Ectodermal cell (in vitro differentiated cells): ENCODE data around the gene CEP350.

Experiments
- H3K27ac ChIP-seq: 2 replicates; pipeline ENCODE4 v1.7.0; 2013; ENCODE audit warnings: mild to moderate bottlenecking, low read depth, low read length; ENCODE audit not compliant: insufficient read depth, poor library complexity, severe bottlenecking
- H3K27me3 ChIP-seq: 2 replicates; pipeline ENCODE4 v1.7.0; 2013; ENCODE audit warnings: mild to moderate bottlenecking, low read length; ENCODE audit not compliant: insufficient read depth, control insufficient read depth, poor library complexity, severe bottlenecking
- H3K36me3 ChIP-seq: one replicate; pipeline ENCODE4 v1.7.0; 2013; ENCODE audit warnings: low read length; ENCODE audit not compliant: control insufficient read depth, insufficient read depth
- H3K4me1 ChIP-seq: one replicate; pipeline ENCODE4 v1.7.0; 2013; ENCODE audit warnings: low read length; ENCODE audit not compliant: control insufficient read depth, insufficient read depth
- H3K4me3 ChIP-seq: 2 replicates; pipeline ENCODE4 v1.7.0; 2013; ENCODE audit warnings: low read depth, low read length, control low read depth; ENCODE audit not compliant: insufficient read depth
- H3K9me3 ChIP-seq: 2 replicates; pipeline ENCODE4 v1.7.0; 2013; ENCODE audit warnings: mild to moderate bottlenecking, low read length, moderate library complexity; ENCODE audit not compliant: control insufficient read depth
- WGBS, 2 experiments: methylation state at CpG; one replicate each; pipeline ENCODE4 v1.1.7; 2013; ENCODE audit warnings: missing lambda C conversion rate in 2 of 2; 5-methylcytosine and 5-hydroxymethylcytosine counted together

Gene CEP350

DNA sequence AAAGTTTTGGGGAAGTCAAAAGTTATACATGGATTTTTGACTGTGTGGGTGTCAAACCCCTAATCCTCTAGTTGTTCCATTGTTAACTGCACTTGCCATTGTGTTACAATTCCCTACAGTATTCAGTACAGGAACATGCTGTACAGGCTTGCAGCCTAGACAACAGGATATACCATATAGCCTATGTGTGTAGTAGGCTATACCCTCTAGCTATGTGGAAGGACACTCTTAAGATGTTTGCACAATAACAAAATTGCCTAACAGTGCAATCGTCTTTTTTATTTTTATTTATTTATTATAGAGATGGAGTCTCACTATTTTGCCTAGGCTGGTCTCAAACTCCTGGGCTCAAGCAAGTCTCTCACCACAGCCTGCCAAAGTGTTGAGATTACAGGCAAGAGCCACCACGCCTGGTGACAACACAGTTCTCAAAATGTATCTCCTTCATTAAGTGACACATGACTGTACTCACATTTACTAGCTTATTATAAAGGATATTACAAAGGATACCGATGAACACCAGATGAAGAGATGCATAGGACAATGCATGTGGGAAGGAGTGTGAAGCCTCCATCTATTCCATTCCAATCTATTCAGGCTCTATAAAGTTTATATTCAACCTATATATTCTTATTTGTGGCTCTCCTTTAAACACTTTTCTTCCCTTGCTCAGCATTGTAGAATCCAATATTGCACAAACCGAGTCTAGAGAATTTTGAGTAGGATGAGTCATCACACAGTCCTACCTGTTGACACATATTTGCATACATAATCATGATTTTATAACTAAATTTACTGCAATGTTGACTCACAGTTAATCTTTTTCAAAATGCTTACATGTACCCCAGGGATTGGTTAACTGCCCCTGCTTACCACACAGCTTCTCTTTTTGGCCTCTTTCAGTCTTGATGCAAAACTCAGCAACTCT is 28.4 kb upstream of the CEP350 start:
- H3K27me3 ChIP-seq: no peaks in the 10 kb centered on the region
- no peaks in the 10 kb centered on the region for H3K36me3 ChIP-seq
- no peaks in the 10 kb centered on the region for H3K4me1 ChIP-seq
- 86 to 96% methylated on average over 2 to 4 of the region's 4 CpGs for WGBS, 2 experiments
- H3K9me3 ChIP-seq: no peaks in the 10 kb centered on the region
- no peak overlapping the region for H3K4me3 ChIP-seq
- H3K27ac ChIP-seq: no peak overlapping the region

DNA sequence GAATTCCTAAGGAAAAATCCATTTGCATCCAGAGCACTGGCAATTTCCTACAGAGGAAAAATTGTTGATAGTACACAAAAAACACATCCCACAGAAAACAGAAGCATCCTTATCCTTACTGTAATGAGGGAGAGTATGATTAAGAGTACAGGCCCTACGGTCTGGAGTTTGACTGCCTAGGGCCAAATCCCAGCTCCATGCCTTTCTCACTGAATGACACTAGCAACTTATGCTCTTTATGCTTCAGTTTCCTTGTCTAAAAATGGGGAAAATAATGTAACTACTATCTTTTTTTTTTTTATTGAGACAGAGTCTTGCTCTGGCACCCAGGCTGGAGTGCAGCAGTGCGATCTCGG is 27.8 kb upstream of the CEP350 start:
- Histone ChIP-seq H3K4me1 (no peaks in the 10 kb centered on the region), H3K27me3 (no peaks in the 10 kb centered on the region), H3K27ac (no peak overlapping the region), H3K9me3 (no peaks in the 10 kb centered on the region), H3K36me3 (no peaks in the 10 kb centered on the region), H3K4me3 (no peak overlapping the region)
- WGBS, 2 experiments: 93 to 99% methylated on average over 3 of the region's 3 CpGs

GRCh38 chr1:179929955-179930798 is 24.4 kb upstream of the CEP350 start:
- Histone ChIP-seq H3K4me1 (no peaks in the 10 kb centered on the region), H3K36me3 (no peaks in the 10 kb centered on the region), H3K27ac (no peak overlapping the region), H3K4me3 (no peak overlapping the region), H3K27me3 (no peaks in the 10 kb centered on the region), H3K9me3 (no peaks in the 10 kb centered on the region)
- 79 to 100% methylated on average over 2 of the region's 2 CpGs for WGBS, 2 experiments

GRCh38 chr1:179930867-179931266 is 23.7 kb upstream of the CEP350 start:
- Histone ChIP-seq H3K27me3 (no peaks in the 10 kb centered on the region), H3K9me3 (no peaks in the 10 kb centered on the region), H3K27ac (no peak overlapping the region), H3K4me1 (no peaks in the 10 kb centered on the region), H3K36me3 (no peaks in the 10 kb centered on the region), H3K4me3 (no peak overlapping the region)
- 98 to 100% methylated on average over 3 of the region's 3 CpGs for WGBS, 2 experiments

GRCh38 chr1:179933219-179933618 is 21.4 kb upstream of the CEP350 start:
- no peaks in the 10 kb centered on the region for H3K4me1 ChIP-seq
- H3K27ac ChIP-seq: no peak overlapping the region
- no peaks in the 10 kb centered on the region for H3K9me3 ChIP-seq
- no peaks in the 10 kb centered on the region for H3K27me3 ChIP-seq
- H3K4me3 ChIP-seq: no peak overlapping the region
- H3K36me3 ChIP-seq: no peaks in the 10 kb centered on the region
- 92 to 99% methylated on average over 2 of the region's 2 CpGs for WGBS, 2 experiments

- Histone ChIP-seq H3K4me3 (no peak overlapping the region), H3K27me3 (no peaks in the 10 kb centered on the region), H3K36me3 (no peaks in the 10 kb centered on the region), H3K4me1 (no peaks in the 10 kb centered on the region), H3K27ac (no peak overlapping the region), H3K9me3 (no peaks in the 10 kb centered on the region)
- 80 to 83% methylated on average over 1 of the region's 1 CpG for WGBS, 2 experiments
These were observed 18.6 kb upstream of the CEP350 start for GRCh38 chr1:179935909-179936496.

GRCh38 chr1:179937668-179938254 is 16.8 kb upstream of the CEP350 start:
- no peak overlapping the region for H3K4me3 ChIP-seq
- no peaks in the 10 kb centered on the region for H3K4me1 ChIP-seq
- no peaks in the 10 kb centered on the region for H3K9me3 ChIP-seq

DNA sequence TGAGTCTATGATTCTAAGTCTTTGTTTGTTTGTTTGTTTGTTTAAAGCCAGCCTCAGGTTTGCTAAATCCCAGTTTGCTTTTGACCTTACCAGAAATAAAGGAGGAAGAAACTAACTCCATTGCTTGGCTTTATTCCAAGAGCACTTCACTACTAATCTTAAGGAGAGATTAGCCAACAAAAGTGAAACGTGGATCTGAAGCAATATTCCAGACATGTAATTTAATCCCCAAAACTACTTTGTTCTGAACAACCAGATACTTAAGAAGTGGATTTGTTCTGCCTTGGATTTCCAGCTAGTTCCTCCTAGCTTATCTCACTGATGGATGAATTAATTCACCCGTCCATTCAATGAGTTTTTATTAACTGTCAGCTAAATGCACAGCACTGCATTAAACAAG is 15.9 kb upstream of the CEP350 start:
- no peak overlapping the region for H3K27ac ChIP-seq
- 68 to 79% methylated on average over 2 of the region's 2 CpGs for WGBS, 2 experiments

More at GRCh38 chr1:179937668-179938254, 16.8 kb upstream of the CEP350 start:
- no peak overlapping the region for H3K27ac ChIP-seq
- H3K27me3 ChIP-seq: no peaks in the 10 kb centered on the region
- no peaks in the 10 kb centered on the region for H3K36me3 ChIP-seq

DNA sequence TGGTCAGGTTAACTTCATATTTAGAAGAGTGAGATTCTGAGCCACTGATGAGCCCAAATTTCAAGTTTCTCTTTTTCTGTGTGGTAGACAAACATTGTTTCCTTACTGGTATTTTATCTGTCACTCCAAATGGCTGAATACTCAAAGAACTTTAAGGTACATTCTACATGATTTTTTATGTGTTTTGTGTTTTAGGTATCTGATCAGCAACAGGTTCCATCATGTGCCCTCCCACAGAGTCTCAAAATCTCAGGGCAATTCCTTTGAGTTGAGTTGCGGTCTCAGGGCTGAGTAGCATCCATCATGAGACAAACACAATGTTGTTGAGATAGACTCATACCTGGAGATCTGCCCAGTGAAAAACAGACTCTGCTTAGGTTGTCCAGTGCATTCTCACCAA is 14.7 kb upstream of the CEP350 start:
- Histone ChIP-seq H3K36me3 (no peaks in the 10 kb centered on the region), H3K4me3 (no peak overlapping the region), H3K4me1 (no peaks in the 10 kb centered on the region), H3K27ac (no peak overlapping the region), H3K27me3 (no peaks in the 10 kb centered on the region), H3K9me3 (no peaks in the 10 kb centered on the region)
- 96 to 97% methylated on average over 1 of the region's 1 CpG for WGBS, 2 experiments

More for the DNA sequence above, 15.9 kb upstream of the CEP350 start:
- no peaks in the 10 kb centered on the region for H3K9me3 ChIP-seq
- no peaks in the 10 kb centered on the region for H3K4me1 ChIP-seq
- H3K36me3 ChIP-seq: no peaks in the 10 kb centered on the region
- H3K4me3 ChIP-seq: no peak overlapping the region
- no peaks in the 10 kb centered on the region for H3K27me3 ChIP-seq

DNA sequence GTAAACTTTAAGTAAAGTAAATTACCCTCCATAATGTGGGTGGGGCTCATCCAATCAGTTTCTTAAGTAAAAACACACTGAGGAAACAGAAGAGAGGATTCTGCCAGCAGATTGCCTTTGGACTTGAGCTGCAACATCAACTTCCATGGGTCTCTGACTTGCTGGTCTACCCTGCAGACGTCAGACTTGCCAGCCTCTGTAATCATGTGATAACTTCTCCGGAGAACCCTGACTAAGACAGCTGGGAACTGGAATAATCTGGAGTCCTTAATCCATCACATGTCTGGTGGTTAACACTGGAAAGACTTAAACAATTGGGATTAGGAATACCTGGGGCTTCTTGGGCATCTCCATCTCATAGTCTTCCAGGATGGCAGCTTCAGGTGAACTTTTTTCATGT is 13.2 kb upstream of the CEP350 start:
- WGBS, 2 experiments: 86 to 95% methylated on average over 2 of the region's 2 CpGs
- Histone ChIP-seq H3K27me3 (no peaks in the 10 kb centered on the region), H3K4me3 (no peak overlapping the region), H3K9me3 (no peaks in the 10 kb centered on the region), H3K36me3 (no peaks in the 10 kb centered on the region), H3K4me1 (no peaks in the 10 kb centered on the region), H3K27ac (no peak overlapping the region)
